GM21529 (cell line): ENCODE data around the gene CPEB4.

Experiments
- ATAC-seq: cut with Tn5 transposase; IDR thresholded peaks from one replicate; pipeline ENCODE4 v1.9.1; 2021; ENCODE audit not compliant: unreplicated experiment

The CPEB4 gene

DNA sequence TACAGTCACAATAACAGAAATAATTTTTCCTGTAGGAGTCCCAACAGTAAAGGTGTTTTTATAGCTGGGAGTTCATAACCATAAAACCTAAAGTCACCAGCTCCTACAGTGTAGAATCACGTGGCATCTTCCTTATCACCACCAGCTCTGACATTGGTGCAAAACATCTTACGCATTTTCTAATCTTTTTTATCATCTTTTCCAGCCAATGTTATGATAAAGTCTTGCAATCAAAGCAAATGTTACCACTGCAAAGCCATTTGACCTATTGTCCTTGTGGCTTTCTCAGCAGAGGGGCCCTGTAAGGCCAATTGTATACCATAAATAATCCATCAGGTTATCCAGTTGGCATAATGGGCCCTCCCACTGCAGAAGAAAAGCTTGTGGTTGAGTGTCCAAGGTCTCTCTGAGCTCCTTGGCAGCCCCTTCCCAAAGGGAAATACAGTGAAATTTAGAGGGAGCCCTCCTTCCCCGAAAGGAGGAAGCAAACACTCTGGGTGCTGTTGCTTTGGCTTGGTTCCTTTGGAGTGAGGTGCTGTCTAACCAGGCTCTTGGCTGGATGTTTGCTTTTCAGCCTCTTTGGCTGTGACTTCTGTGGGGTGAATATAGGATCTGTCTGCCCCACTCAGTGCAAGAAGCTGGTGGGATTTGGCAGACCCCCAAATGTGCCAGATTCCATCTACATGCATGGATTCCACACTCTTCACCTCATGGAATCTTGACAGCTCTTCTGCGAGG lies 29.3 kb upstream of the CPEB4 start:
- no peak for ATAC-seq

DNA sequence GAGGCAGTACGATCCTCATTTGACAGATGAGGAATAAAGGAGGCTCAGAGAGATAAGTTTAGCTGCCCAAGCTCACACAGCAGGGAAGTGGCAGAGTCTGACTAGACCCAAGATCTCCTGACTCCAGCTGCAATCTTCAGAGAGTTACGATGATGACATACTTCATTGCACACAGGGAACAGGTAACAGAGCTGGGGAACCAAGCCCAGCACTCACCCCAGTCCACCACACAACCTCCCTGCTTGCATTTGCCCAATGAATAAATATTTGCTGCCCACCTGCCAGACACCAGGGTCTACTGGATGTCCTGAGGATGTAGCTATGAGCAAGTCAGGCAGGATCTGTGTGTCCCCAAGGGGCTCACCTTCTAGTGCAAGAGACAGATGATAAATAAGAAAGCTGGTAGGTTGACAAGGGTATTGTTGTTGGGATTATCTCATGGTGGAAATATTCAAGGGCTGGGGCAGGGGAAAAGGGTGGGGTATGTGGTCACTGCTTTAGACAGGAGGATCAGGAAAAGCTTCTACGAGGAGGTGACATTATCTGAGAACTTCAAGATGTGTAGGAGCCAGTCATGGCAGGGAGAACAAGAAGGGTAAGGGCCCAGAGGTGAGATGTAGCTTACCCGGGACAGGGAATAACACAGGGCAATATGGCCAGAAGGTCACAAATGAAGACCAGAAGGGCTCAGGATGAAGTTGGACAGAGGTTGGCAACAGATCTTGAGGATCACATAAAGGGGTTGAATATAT lies 28.6 kb upstream of the CPEB4 start:
- ATAC-seq, result no peak

DNA sequence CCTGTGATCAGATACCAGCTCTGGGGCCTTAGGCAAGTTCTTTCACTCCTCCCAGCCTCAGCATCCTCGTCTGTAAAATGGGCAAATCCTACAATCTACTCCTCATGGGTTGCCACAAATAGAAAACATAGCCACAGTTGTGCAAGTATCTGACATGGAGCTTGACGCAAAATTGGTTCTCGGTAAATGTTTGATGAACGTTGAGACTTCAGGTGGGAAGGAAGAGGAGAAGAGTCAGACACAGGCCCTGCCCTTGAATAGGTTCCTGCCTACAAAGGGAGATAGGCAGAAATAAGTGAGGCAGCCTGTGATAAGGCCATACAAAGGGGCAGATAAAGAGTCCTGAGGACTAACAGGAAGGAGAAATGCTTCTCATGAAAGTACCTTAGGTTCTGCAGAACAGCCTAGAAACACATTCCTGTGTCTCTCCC lies 26.1 kb upstream of the CPEB4 start:
- ATAC-seq, result no peak

DNA sequence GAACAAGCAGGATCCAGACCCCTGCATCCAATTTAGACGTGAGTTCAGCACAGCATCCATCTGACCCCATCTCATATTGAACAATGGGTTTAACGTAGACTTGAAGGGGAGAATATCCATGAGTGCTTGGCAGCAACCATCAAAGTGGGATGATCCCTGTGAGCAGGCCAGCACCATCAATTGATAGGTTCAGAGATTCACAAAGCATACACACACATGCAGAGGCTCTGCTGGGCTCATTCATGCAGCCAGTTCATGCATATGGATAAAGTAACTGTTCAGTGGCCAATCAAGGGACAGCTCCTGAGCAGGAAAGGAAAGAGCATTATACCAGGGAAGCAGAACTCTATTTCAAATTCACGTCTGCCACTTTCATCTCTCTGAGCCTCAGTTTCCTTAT lies 24.8 kb upstream of the CPEB4 start:
- no peak for ATAC-seq

DNA sequence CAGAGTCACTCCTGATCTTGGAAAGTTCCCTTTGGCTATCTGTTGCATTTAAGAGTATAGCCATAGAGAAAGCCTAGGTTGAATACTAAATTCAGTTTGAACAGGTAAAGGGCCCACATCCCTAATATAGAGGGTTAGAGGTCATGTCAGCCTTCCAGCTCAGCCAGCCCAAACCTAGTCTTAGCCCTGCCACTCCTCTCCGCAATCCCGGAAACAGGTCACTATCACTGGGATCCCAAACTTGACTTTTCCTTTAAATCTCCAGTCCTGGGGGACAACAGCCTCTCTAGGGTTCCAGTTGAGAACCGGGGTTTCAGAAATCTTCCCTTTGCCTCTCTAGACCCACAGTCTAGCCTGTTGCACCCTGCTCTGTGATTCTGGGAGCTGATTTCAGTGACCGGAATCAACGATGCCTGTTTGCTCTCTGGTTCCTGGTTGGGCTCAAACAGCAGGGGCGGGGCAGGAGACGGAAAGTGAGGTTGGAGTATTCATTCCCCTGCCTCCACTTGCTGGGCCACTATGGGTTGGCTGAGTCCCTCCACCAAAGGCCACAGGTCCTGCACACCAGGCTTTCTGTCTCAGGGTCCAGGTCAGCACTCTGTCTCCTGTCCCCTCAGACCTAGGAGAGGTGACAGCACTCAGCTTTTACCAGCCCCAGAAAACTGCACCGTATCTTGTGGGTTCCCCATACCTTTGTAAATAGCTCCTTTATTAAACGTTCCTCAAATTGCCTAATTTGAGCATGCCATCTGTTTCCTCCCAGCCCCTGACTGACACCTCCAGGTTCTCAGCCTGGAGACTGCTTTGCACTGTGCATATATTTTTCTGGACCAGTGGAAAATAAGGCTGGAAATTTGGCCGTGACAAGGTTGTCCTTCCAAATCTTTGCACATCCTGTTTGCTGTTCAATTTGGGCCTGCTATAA lies 23.8 kb upstream of the CPEB4 start:
- ATAC-seq, result no peak

DNA sequence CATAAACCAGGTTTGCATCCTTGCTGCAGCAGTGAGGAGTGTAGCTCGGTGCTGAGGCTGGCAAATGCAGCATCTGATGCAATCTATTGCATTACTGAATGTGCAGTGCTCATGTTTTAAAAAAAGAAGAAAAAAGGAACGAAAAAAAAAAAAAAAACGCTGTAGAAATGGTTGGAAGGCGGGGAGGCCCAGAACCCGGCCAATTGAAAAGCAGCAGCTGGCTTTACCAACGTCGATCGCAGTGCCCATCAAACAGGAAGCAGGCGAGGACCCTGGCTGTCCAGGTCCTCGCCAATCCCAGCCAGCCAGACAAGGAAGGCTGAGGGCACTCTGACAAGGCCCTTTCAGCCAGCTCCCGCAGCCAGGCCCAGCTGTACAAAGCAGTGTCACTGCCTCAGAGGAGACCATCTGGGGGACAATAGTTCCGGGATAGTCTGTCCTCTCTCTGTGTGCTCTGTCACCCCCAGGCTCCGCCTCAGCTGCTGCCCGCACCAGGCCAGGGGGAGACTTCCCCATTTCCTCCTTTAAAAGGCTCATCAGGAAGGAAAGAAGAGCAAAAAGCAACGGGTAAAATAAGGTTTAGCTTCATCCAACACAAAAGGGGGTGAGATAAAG lies 21.8 kb upstream of the CPEB4 start:
- no peak for ATAC-seq

DNA sequence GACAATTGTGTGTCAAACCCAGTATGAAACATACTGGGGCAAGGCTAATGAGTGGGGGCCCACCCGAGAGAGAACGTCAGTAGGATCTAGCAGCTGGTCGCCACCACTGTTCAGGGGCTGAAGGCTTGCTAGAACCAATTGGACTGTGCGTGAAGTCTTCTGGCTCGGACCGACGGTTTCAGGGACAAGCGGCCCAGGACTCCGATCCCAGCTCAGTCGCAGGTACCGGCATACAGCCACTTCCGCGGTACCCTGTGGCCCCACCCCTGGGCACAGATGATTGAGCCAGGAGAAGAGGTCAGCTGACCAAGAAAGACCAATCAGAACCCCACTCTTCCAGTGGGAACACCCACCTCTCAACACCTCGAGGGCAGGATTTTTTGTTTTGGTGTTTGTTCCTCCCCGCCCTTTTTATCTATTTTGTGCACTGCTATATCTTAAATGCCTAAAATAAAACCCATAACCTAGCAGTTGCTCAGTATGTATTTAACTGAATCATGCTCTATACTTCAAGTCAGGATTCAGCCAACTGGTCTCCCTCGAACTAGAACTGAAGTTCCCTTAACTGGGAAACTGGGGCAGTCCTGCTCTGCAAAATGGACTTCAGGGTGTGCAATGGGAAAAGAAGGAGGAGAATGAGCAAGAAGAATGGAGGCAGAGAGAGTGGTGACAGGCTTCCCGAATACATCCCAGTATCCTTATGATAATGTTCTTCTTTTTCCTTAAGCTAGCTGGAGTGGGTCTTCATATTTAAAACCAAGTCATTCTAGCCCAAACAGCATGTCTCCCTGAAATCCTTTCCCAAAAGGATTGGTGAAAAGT lies 21.1 kb upstream of the CPEB4 start:
- no peak for ATAC-seq

DNA sequence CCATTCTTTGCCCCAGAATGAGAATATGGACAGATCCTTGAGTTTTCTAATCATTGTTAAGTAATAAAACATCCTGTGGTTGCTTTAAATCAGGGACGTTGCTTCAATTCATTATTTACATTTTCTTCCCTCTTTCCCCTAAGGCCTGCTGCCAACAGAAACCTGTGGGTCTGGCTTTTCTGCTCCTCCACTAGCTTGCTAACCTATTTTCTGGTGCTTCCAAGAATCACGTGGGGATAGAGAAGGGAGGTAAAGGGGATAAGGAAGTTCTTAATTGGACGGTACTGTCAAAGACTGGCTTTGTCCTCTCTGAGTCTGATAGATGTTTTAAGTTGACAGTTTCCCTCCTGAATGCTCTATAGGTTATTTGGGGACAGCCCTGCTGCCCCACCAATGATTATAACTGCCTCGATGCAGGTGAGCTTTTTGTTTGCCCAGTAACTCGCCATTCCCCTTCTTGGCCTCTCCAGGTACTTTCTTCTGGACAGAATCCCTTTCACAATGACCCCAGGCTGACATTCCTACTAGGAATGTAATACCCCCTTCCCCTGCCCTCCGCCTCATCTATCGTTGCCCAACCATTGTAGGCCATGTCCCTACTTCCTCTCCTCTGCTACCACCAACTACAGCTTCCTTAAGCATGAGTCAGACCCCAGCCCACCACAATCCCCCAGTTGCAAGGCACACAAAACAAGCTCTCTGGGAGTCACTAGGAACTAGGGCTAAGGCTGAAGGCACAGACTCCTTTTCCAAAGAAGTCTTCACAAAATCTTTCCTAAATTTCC lies 19.9 kb upstream of the CPEB4 start:
- no peak for ATAC-seq

DNA sequence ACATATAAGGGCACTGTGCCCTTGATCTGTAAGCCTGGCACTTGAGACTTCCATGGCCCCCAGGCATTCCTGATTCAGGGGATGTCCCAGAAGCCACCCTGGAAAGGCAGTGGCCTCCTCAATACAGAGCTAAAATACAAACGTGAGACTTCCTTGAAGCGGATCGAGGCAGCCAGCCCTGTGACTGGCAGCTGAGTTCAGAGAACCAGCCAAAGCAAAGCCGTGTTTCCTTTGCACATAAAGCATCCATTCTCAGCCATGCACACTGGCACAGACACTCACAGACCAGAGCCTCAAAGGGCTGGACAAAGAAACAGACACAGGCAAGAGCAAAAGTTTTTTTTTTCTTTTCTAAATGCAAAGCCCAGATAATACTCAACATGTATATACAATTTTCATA lies 18.8 kb upstream of the CPEB4 start:
- no peak for ATAC-seq

DNA sequence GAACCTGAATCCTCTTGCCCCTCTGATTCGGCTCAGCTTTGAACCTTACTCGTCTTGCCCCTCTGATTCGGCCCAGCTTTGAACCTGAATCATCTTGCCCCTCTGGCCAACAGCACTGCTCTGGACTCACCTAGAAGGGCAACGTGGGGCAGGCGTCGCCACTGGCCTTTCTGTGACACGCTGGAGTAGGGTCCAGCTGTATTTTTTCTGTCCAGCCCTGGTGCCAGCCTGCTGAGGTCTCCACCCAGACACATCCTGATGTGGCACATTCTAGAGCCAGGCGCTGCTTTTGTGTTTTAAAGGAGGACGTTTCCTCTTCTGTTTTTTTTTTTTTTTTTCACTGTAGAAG lies 15.2 kb upstream of the CPEB4 start:
- no peak for ATAC-seq

DNA sequence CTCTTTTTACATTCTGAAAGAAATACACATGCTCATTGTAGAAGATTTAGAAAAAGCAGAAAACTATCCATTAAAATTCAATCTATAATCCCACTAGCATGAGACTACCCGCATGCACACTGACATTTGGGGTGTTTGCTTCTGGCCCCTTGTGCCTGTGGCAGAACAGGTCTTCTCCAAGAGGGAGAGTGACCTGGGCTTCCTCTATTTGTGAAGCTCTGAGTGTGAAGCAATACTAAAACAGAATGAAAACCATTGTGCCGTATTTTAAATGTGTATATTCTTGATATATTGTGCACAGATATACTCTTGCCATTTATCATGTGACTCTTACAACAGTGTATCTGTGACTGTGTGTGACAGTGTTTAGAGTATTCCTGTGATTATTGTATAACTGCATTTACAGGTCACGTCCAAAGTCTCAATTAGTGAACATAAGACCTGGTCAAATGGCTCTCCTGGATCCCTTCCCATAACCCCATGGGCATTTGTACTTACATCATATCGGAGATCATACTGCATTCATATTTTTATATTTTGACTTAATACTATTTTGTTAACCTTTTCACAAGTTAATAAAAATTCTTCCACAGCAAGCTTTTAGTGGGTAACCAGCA lies 14.7 kb upstream of the CPEB4 start:
- ATAC-seq, result no peak

DNA sequence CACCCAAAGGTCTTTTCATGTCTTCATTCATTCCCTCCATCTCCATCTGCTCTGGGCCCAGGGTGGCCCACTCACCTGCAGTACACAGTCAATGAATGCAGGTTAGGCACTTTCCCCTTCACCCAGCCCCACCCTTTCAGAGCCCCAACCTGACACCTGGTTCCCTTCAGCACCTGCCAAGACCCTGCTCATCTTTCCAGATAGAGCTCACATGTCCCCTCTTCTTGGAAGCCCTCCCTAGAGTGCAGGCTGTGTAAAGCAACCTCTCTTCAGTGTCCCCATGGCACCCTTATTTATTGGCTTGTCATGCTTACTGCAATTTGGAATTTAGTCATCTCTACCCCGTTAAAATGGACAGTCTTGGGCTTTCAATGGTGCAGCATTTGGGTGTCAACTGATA lies 13.0 kb upstream of the CPEB4 start:
- no peak for ATAC-seq

DNA sequence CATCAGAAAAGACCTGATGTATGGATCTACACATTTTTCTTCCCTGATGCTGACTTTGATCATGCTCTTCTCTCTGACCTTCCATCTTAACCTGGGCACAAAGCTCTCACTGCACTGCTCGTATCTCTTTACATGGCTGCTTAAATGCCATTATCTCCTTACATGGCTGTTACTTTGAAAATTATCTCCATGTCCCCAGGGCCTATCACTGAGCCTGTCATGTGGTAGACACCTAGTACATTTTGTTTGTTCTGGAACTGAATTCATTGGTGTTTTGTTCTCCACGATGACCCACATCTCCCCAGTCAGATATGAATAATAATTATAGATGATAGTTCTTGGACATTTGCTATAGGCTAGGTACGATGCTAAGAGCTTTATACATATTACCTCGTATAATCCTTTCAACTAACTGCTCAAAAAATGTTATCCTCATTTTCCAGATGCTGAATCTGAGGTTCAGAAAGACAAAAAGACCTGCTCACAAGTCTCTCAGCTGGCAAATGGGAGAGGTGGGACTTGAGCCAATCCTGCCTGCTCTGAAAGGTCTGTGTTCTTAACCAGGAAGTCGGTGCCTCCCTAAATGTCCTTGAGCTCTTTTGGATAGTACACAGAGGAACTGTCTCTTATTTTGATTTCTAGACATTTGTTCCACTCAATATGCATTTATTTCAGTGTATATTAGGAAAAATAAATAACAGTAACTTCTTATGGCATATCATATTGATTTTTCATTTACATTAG lies 9.8 kb upstream of the CPEB4 start:
- no peak for ATAC-seq

DNA sequence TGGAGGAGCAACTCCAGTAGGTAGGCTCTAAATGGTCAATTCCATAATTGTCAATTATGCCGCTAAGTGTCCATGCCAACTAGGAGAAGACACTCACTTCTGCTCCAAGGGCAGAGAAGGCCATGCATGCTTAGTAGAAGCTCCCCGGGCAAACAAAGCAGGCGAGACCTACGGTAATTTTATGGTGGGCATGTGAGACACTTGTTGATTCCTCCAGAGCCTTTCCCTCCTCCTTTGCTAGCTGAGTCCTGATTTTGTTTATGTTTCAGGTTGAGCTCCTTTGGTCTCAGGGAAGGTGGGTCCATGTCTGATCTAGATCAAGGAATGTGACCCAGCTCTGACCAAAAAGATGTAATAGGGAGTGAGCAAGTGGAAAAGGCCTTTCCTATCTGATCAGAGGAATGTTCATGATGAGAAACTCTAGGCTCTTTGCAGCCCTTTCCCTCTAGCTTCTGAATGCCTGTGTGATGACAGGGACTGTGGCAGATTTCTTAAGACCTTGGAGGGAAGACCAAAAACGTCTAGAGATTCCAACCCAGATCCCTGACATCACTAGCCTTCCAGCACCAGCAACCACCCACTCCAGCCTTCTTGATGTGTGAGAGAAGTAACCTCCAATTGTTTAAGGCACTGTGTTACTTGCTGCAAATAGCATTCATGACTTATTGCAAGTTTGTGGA lies 7.7 kb upstream of the CPEB4 start:
- no peak for ATAC-seq

DNA sequence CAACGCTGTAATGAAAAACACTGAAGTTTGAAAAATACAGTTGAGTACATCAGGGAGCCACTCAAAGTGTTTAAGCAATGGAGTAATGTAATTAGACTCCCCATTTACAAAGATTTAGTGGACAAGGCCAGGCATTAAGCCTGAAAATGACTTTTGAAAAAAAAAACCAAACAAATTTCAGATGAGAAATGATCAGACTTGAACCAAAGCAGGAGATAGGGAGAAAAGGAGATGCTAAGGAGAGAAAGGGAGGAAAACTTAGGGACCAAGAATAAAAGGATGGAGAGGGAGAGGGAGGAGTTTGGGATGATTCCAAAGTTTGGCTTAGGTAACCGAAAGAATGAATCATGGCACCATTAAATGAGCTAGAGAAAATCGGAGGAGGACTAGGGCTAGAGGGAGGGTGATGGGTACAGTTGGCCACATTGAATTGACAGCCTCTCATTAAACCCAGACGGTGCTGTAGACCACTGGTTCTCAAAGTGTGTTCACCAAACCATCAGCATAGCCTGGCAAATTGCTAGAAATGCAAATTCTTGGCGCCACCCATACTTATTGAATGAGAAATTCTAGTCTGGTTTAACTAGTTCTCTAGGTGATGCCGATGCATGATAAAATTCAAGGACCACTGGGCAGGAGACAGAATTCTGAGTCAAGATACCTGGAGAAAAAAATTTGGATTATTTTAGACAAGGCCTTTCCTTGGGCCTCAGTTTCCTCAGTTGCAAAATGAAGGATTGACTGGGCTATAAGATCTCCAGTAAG lies 6.2 kb upstream of the CPEB4 start:
- no peak for ATAC-seq

DNA sequence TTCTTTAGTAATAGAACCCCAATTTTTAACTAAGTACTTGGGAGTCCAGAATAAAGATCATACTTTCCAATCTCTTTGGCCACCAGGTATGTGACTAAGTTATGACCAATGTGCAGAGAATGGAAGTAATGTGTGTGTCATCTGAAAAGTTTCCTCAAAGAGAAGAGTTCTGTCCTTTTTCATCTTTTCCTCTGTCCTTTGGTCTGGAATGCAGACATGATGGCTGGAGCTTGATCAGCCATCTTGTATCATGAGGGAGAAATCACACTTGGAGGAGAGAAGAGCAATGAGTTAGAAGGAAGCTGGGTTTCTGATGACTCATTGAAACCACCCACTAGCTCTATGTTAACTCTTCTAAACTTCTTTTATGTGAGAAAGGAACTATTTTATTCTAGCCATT lies 5.5 kb upstream of the CPEB4 start:
- ATAC-seq, result no peak

DNA sequence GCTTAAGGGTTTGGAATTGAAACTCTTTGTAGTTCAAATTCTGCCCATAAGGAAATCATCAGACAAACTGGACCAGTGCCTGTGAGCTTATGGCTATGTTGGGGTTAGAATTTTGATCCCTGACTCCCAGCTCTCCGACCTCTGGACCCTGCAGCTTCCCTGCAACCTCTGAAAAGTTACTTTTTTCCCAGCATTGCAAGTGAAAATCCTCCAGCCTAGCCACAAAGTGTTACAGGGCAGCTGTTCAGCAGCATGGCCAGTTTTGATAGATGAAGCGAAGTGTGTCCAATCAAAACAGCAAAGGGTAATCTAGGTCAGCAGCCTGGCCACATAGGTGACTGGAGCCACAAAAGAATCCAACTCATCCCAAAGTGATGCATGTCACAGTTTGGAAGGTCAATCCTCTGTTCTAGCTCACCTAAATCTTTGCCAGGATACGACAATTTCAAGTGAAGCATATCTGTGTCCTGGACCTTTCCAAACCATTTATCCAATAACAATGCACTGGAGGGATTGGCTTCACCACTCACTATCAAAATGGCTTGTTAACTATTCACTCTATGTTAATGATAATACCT lies 4.7 kb upstream of the CPEB4 start:
- no peak for ATAC-seq
